NCI-H446 treated with DMSO at 0.1 percent for 48 hours (cell line): ENCODE results near the gene LY6G6C.

ENCODE experiments used
- DNase-seq: peaks from one replicate; lab custom pipeline; 2025; lab: John Stamatoyannopoulos, UW

Gene LY6G6C

GRCh38 chr6:31705931-31706330 lies 15.6 kb downstream of the LY6G6C start:
- no peak for DNase-seq

DNA sequence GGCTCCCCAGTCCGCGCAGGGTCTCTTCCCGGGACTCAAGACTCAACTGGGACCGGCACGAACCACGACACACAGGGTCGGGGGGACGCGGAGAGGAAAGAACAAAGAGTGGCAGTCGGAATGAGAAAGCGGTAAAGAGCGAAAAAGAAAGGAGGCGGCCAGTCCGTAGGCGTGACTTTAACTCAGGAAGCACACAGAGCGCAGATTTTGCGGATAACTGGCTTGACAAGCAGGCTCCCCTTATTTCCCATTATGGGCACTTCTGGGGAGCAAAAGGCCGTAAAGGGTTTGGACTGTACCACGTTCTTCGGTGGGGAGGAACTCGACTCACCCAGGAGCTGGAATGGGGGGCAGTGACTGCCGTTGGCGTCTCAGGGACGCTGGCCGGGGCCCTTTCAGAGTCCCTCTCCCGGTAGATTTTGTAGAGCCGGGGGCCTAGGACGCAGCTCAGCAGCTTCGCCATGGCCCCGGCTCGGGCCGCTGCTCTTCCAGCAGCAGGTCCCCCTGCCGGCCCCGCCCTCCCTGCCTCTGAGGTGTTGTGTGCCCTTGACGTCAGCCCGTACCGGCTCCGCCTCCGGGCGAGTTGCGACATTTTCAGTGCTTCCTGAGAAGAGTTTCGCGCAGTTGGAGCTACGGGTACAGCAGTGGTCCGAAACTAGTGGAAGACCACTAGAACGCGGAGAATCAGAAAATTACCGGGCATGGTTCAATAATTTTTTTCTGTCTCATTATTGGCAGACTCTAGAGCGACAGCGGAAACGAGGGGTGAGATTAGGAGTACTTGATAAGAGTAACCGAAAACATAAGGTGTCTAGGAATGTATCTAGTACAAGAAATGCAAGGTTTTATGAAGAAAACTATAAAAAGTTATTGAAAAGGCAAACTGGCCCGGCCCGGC lies 18.5 kb downstream of the LY6G6C start, which contains the start of gene ABHD16A:
Gene ABHD16A (minus strand): TSS at position 506 of the 898 bp plus-strand sequence. CDS start 43 bp downstream, at position 463.
- peak; percentile 89 for DNase-seq

GRCh38 chr6:31702405-31702818 lies 19.1 kb downstream of the LY6G6C start:
- no peak for DNase-seq

DNA sequence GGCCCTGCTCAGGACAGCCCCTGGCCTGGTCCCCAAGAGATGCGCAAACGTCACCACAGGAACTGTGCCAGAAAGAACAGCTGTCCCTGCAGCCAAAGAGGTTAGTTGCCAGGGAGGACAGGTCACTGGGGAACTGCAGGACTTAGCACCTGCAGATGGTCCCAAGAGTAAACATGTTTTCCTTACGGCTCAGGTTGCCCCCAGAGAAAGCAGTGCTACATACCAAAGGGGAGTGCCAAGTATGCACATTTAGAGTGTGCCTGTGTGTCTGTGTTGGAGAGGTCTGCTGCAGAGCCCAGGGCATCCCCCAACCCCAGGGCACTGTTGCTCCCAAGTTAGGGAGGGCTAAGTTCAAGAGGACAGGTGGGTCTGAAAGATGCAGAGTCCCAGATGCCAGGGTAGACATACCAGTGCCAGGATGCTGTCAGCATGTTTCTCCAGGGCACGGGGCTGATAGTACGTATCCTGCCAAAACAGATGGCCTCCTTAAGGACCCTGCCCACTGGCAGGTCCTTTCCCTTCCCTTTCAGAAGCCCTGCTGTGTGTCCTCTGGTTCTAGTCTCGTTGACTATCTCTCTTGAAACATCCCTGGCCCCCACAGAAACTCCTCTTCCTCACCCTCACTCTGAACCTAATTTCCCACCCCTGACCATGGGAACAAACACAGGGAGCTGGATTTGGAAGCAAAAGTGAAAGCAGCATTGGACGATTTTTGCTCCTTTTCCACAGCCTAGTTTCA lies 19.7 kb downstream of the LY6G6C start:
- no peak for DNase-seq

DNA sequence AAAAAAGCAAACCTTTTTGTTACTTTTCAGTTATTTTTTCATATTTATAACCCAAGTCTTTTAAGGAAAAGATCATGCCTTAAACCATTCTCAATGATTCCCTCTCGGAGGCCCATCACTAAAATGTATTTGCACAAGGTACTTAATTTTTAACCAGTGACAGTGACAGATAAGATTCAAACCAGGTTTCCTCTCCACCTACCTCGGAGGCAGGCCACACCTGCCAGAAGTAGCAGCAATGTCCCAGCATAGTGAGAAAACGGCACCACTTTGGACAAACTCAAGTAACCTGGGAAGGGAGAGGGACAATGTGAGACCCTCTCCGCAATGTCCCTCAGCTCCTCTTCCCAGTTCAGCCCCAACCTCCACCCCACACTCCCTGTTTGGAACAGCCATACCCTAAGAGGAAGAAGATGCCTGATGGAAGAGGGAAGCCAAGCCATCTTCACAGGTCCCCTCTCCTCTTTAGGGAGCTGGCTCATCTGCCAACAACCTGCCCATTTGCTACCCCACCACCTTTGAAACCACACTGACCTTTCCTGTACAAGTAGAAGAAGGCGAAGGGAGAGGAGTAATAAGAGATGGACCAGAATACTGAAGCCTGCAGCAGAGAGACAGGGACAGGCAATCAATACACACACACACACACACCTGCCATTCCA lies 20.7 kb downstream of the LY6G6C start:
- no peak for DNase-seq

DNA sequence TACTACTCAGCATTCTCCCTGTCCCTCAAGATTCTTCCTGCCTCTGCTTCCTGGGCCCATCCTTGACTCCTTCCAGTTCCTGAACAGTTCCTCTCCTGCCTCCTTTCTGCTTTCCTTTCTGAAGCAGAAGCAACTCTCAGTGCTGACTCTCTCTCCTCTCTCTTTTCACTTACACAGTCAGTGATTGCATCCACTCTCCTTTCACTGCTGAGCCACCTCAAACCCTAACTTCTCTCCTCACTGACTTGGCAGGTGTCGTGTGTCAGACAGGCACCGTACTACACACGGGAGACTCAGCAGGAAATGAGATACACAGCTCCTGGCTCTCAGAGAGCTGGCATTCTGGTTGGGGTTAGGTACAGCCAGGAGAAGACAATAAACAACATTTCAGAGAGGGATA lies 24.0 kb downstream of the LY6G6C start:
- no peak for DNase-seq

DNA sequence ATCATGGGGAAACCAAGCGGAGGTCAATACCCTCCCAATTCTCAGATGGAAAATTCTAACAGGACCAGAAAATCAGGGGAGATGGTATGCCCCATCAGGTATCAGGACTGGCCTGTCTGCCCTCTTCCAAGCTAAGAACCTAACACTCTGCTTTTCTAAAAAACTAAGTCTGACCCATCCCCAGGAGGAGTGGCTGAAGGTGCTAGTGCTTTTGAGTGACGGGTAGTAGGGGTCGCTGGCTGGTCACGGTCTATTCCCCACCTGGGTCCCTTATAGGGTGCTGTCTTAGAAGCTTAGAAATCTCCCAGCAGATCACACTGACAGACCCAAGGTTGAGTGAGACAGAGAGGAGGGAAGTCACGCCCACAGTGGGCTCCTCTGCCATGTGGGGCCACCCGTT lies 28.0 kb downstream of the LY6G6C start:
- no peak for DNase-seq

DNA sequence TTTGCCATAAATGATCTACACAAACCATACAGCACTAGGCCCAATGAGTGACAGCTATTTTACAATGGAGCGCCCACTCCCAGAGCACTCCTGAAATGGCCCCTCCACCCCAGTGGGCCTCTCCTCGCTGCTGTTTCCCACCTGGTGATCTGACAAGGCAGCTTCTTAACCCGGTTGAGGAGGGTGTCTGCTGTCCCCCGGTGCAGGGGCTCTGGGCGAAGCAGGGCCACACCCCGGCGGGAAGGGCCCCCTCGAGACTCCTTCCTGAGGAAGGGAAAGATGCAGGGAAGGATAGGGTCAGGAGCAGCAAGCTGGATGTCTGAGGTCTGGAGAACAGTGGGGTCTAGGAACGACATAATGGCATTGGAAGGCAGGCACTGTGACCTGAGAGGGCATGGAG lies 28.7 kb downstream of the LY6G6C start:
- no peak for DNase-seq

- no peak for DNase-seq
Measured at GRCh38 chr6:31692353-31692752, 29.2 kb downstream of the LY6G6C start.

- DNase-seq = no peak
Measured at GRCh38 chr6:31691564-31692108, 29.9 kb downstream of the LY6G6C start.

DNA sequence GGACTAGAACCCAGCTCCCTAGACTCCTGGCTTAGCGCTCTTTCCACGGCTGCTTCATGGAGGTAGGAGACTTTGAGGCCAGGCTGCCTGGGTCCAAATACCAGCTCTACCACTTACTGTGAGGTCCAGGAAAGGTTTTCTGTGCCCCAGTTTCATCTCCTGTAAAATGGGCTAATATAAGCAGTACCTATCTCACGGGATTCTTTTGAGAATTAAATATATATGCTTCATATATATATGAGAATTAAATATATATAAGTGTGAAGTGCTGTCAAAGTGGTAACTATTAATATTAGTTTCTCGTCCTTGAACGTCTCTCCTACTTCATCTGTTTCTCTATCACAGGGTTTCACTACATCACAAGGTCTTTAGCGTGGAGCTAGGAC lies 30.5 kb downstream of the LY6G6C start:
- DNase-seq = no peak

GRCh38 chr6:31690231-31691077 lies 31.1 kb downstream of the LY6G6C start:
- DNase-seq = no peak

DNA sequence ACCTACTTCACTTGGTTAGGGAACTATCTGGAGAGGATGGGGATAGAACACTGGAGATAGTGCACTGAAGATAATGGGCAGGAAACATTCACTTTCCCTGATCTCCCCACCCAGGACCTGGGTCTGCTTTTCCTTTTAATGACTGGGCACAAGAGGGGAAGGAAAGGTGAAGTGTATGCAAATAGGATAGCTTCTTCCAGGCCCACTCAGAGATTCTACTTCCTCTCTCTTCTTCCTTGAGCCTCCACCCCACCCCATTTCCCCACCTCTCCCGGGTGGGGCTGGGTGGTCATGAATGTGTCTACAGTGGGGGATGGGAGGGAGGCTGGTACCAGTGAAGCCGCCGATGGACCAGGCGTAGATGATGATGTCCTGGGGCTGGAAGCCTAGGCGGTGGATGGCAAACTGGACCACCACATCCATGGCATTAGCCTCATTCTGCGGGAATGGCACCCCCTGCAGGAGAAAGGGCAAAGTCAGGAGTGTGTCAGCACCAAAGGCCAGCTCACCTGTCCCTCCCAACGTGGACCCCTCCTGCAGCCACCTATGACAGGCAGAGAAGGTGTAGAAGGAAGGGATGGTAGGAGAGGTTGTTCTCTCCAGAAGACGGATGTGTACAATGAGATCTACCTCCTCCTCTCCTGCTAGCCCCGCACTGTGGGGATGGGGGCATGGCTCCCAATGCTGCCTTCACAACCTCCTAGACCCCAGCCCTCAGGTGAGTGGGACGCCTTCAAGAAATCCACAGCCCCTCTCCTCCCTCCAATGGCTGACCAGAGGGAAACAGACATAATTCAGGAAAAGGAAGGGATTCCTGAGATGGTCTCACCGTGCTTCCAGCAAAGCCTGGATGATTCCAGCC lies 32.1 kb downstream of the LY6G6C start:
- no peak for DNase-seq

DNA sequence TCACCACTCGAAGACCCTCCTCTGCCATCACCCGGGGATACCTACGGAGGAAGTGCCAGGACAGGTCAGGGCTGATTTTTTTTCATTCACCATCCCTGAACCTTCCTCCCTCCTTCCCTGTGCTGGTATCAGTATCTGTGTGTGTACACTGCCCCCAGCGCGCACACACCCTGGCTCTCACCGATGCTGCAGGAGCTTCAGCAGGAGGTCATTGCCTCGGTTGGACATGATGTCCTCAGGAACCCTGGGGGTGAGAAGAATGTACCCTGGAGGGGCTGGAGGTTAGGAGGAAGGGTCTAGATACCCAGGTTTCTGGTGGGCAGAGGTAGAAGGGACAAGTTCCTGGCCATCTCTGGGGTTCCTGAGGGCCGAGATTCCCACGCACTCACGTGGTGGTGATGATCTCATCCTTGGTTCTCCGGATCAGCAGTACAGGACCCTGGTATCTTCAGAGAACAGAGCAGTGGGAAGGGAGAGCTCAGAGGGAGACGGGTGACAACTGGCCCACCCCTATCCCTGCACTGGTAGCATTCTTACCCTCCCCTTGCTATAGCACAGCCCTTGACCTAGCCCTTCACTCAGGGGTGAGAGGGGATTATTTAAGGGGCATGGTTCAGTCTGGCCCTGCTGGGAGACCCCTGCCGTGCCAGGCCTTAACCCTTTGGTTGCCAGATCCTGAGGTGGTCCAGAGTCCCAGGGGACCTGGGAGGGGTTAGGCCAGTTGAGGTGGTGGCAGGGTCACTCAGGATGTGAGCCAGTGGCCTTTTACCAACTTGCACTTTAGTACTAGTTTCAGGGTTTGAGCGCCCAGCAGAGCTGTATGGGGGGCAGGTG lies 33.5 kb downstream of the LY6G6C start:
- DNase-seq = no peak

DNA sequence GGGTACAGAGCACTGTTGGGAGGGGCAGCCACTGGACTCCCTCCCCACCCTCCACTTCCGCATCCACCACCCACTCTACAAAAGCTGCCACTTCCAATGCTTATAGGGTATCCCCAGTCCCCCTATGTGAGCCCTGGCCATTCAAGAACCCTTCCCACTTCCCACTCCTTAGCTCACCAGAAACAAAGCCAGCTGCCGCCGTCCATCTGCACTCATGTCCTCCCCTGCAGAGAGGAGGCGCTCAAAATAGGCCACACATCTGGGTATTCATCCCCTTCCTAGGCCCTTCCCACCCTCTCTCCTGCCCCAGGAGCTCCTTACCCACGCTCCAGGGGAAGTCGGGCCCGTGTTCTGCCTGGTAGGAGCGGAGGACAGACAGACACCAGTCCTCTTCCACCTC lies 34.2 kb downstream of the LY6G6C start:
- no peak for DNase-seq

- DNase-seq = no peak
Measured at GRCh38 chr6:31686483-31686882, 35.1 kb downstream of the LY6G6C start.

DNA sequence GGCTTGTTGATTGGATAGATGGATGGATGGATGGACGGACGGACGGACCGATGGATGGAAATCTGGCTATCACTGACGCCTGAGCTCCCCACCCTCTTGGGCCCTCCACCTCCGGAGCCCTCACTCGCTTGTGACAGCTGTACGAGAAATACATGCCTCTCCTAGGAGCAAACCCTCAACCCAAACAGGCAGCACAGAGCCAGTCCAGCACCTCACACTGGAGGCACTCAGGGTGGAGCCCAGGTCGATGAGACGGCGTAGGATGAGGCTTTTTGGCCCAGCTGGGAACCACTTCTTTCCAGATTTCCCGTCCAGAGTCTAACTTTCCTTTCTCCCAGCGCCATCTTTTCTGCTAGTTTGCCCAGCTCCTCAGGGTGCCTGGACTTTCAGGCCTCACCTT lies 38.0 kb downstream of the LY6G6C start:
- no peak for DNase-seq

DNA sequence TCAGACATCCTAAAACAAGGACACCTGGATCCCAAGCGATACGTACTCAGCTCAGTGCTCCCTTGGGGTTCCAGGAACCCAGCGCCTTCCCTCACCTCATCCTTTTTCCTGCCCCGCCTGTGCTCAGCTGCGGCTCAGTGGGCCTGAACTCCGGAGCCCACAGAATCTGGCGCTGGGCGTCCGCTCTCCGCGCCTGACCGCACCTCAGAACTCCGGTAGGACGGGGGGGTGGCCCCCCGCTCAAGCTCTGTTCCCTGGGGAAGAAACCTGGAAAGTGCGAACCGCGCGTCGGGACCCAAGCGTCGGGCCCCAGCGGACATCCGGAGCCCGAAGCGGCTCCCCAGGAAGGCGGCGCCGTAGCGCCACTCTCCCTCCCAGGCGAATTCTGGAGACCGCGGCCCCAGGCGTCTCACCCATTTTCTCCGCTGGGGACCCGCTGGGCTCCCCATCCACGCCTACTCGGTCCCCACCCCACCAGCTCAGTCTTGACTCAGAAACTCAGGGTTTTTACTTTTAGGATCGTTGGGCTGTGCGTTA lies 40.3 kb downstream of the LY6G6C start:
- no peak for DNase-seq
